ENCODE data around the gene NPY5R.

The NPY5R gene

GRCh38 chr4:163343604-163344146, at the start of gene NPY5R:
NPY5R (plus strand) TSS chr4:163343892; CDS start chr4:163350274, 6,382 bp downstream.
- Histone ChIP-seq H3K4me2 (no peak within 1 kb of the TSS), H3K9ac (no peak within 1 kb of the TSS)

GRCh38 chr4:163295138-163295537, 48.6 kb upstream of the NPY5R start:
- no peaks in the 10 kb centered on the region for H3K4me1 ChIP-seq (ENCODE audit: low read depth, poor library complexity, severe bottlenecking)
- no peak overlapping the region for H3K9ac ChIP-seq
- no peak overlapping the region for H3K4me2 ChIP-seq
- no peak overlapping the region for H3K4me3 ChIP-seq (IDR thresholded peaks at IDR 0.05; ENCODE audit: insufficient read depth, low read depth, low read length)
- no peak overlapping the region for H2AFZ ChIP-seq (ENCODE audit: low read depth)
- H3K27ac ChIP-seq, result no peak overlapping the region
- H4K20me1 ChIP-seq (ENCODE audit: insufficient read depth), result no peaks in the 10 kb centered on the region
- H3K27me3 ChIP-seq (ENCODE audit: insufficient read depth, low read depth), result no peaks in the 10 kb centered on the region
- no peaks in the 10 kb centered on the region for H3K79me2 ChIP-seq (ENCODE audit: insufficient read depth, low read depth)
- TF ChIP-seq CTCF (conservative IDR thresholded peaks at IDR 0.05; ENCODE audit: low read depth, low read length), result no peak
- H3K36me3 ChIP-seq (ENCODE audit: insufficient read depth), result no peaks in the 10 kb centered on the region

More at GRCh38 chr4:163343604-163344146, at the start of gene NPY5R:
- no peak within 1 kb of the TSS for H3K4me3 ChIP-seq (IDR thresholded peaks at IDR 0.05; ENCODE audit: insufficient read depth, low read depth, low read length)
- H3K79me2 ChIP-seq (ENCODE audit: insufficient read depth, low read depth), result no peaks in the 10 kb centered on the region
- H3K36me3 ChIP-seq (ENCODE audit: insufficient read depth), result no peaks in the 10 kb centered on the region
- no peak within 1 kb of the TSS for H3K27ac ChIP-seq
- no peaks in the 10 kb centered on the region for H3K4me1 ChIP-seq (ENCODE audit: low read depth, poor library complexity, severe bottlenecking)
- H2AFZ ChIP-seq (ENCODE audit: low read depth), result no peak within 1 kb of the TSS
- no peak for TF ChIP-seq CTCF (conservative IDR thresholded peaks at IDR 0.05; ENCODE audit: low read depth, low read length)
- H4K20me1 ChIP-seq (ENCODE audit: insufficient read depth), result no peaks in the 10 kb centered on the region
- H3K27me3 ChIP-seq (ENCODE audit: insufficient read depth, low read depth), result no peaks in the 10 kb centered on the region

GRCh38 chr4:163300445-163300844, 43.2 kb upstream of the NPY5R start:
- Histone ChIP-seq H4K20me1 (ENCODE audit: insufficient read depth) (no peaks in the 10 kb centered on the region), H3K9ac (no peak overlapping the region), H3K79me2 (ENCODE audit: insufficient read depth, low read depth) (no peaks in the 10 kb centered on the region), H2AFZ (ENCODE audit: low read depth) (no peak overlapping the region), H3K36me3 (ENCODE audit: insufficient read depth) (no peaks in the 10 kb centered on the region), H3K27ac (no peak overlapping the region), H3K4me1 (ENCODE audit: low read depth, poor library complexity, severe bottlenecking) (no peaks in the 10 kb centered on the region), H3K4me3 (IDR thresholded peaks at IDR 0.05; ENCODE audit: insufficient read depth, low read depth, low read length) (no peak overlapping the region), H3K27me3 (ENCODE audit: insufficient read depth, low read depth) (no peaks in the 10 kb centered on the region), H3K4me2 (no peak overlapping the region)
- no peak for TF ChIP-seq CTCF (conservative IDR thresholded peaks at IDR 0.05; ENCODE audit: low read depth, low read length)

- no peak overlapping the region for H3K27ac ChIP-seq
Measured at GRCh38 chr4:163303069-163303468, 40.6 kb upstream of the NPY5R start.

More at GRCh38 chr4:163303069-163303468, 40.6 kb upstream of the NPY5R start:
- TF ChIP-seq CTCF (conservative IDR thresholded peaks at IDR 0.05; ENCODE audit: low read depth, low read length), result no peak
- Histone ChIP-seq H3K9ac (no peak overlapping the region), H4K20me1 (ENCODE audit: insufficient read depth) (no peaks in the 10 kb centered on the region), H3K4me2 (no peak overlapping the region), H3K79me2 (ENCODE audit: insufficient read depth, low read depth) (no peaks in the 10 kb centered on the region), H2AFZ (ENCODE audit: low read depth) (no peak overlapping the region), H3K27me3 (ENCODE audit: insufficient read depth, low read depth) (no peaks in the 10 kb centered on the region), H3K4me1 (ENCODE audit: low read depth, poor library complexity, severe bottlenecking) (no peaks in the 10 kb centered on the region), H3K4me3 (IDR thresholded peaks at IDR 0.05; ENCODE audit: insufficient read depth, low read depth, low read length) (no peak overlapping the region), H3K36me3 (ENCODE audit: insufficient read depth) (no peaks in the 10 kb centered on the region)

Data from KMS-11 (cell line).